Adipocyte (in vitro differentiated cells): ENCODE measurements around the gene COL6A3.

Experiments
- DNase-seq: peaks from one replicate; pipeline ENCODE4 v3.0.0-alpha.2; 2015; ENCODE audit warnings: low read depth
- H3K27me3 ChIP-seq: replicated peaks from 2 replicates; pipeline ENCODE4 v1.7.0; 2013; ENCODE audit warnings: mild to moderate bottlenecking, low read length, moderate library complexity; ENCODE audit not compliant: control insufficient read depth, insufficient read depth
- H3K36me3 ChIP-seq: 2 replicates; pipeline ENCODE4 v1.7.0; 2013; ENCODE audit warnings: low read length, mild to moderate bottlenecking, moderate library complexity; ENCODE audit not compliant: control insufficient read depth, insufficient read depth, severe bottlenecking
- H3K4me1 ChIP-seq: 2 replicates; pipeline ENCODE4 v1.7.0; 2013; ENCODE audit warnings: mild to moderate bottlenecking, low read length, moderate library complexity; ENCODE audit not compliant: control insufficient read depth, insufficient read depth
- H3K4me3 ChIP-seq: 2 replicates; pipeline ENCODE4 v1.7.0; 2013; ENCODE audit warnings: mild to moderate bottlenecking, low read length, moderate library complexity
- H3K9ac ChIP-seq: 2 replicates; pipeline ENCODE4 v1.7.0; 2013; ENCODE audit warnings: mild to moderate bottlenecking, low read length, moderate library complexity
- H3K9me3 ChIP-seq: 2 replicates; pipeline ENCODE4 v1.7.0; 2013; ENCODE audit warnings: mild to moderate bottlenecking, low read length, moderate library complexity; ENCODE audit not compliant: control insufficient read depth

Gene COL6A3

DNA sequence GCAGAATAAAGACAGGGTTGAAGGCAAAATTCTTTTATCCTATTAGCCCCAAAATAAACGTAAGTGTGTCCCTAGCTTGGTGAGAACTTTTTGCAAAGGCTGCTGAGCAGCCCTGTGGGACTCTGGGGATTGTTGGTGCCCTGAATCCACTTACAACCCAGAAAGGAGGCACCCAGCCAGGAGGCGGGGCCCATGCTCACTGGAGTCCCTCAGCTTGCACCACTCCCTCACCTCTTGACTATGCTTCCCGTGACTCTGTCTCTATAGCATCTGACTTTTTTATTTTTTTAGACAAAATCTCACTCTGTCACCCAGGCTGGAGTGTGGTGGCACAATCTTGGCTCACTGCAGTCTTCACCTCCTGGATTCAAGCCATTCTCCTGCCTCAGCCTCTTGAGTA lies 15.8 kb upstream of the COL6A3 start:
- no peak overlapping the region for H3K9ac ChIP-seq
- H3K4me3 ChIP-seq: no peak overlapping the region
- H3K4me1 ChIP-seq: peaks cover 26% of the 10 kb centered on the region
- no peaks in the 10 kb centered on the region for H3K27me3 ChIP-seq
- no peaks in the 10 kb centered on the region for H3K9me3 ChIP-seq
- no peak for DNase-seq
- no peaks in the 10 kb centered on the region for H3K36me3 ChIP-seq

DNA sequence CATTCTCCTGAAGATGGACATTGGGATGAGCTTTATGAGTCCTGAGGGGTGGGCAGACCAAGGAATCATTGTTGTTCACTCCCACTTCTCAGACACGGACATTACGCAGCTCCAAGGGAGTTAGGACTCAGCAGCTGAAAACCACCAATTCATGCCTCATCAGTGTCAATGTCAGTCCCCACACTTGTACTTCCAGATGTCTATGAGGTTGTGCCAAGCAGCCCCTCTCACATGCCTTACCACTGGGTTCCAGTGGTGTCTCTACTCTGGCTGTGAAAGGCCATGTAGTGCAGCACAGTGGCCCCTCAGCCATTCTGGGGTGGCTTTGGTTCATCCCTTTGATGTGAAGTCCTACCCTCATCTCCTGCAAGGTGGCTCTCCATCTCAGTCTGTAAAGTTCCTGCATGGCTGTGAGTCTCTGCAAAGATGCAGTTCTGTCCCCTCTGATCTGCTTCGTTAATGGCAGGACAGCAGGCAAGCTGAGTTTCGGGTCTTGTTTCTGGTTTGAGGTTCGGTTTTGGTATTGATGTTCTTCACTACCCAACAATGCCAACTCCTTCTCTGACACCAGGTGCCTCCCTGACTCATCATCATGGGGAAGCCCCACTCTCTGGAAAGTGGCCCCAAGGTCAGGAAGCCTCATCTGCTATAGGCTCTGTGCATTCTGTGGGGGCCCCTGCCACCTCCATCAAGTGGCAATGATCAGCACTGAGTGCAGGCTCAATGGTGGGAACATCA lies 14.0 kb upstream of the COL6A3 start:
- Histone ChIP-seq H3K4me1 (peaks cover 14% of the 10 kb centered on the region), H3K27me3 (no peaks in the 10 kb centered on the region), H3K9me3 (no peaks in the 10 kb centered on the region), H3K9ac (no peak overlapping the region), H3K36me3 (no peaks in the 10 kb centered on the region), H3K4me3 (no peak overlapping the region)
- no peak for DNase-seq

DNA sequence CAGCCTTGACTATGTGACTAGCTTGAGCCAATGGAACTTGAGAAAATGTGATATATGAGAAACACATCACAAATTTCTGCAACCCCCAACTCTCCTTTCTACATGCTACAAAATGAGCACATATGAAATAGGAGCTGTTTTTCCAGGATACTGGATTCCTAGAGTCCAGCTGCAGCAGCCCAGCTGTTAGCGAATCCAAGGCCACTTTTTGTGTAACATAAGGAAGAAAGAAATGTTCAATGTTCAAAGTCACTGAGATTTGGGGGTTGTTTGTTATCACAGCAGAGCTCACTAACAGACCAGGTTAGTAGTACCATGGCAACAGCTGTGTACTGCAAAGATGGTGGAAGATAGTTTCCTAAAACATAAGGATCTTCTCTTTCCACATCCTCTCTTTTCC lies 12.6 kb upstream of the COL6A3 start:
- no peak overlapping the region for H3K4me3 ChIP-seq
- peaks cover 5% of the 10 kb centered on the region for H3K4me1 ChIP-seq
- no peaks in the 10 kb centered on the region for H3K27me3 ChIP-seq
- H3K36me3 ChIP-seq: no peaks in the 10 kb centered on the region
- no peak for DNase-seq
- no peaks in the 10 kb centered on the region for H3K9me3 ChIP-seq
- no peak overlapping the region for H3K9ac ChIP-seq

DNA sequence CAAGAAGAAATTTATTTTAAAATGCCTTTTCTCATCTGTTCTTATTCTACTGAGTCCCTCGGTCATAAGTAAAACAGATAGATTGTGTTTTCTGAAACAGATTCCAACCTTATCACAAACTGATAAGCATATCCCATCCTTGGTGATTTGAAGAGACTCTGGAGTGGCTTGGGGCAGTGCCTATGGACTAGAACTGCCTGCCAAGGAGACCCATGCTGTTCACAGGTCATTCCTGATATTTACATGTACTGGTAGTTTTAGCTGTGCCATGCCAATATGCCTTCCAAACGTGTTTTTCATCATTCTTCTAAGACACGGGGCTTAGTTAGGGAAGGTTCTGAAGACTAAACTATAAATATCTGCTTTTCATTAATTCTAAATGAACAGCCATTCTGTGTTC lies 11.4 kb upstream of the COL6A3 start:
- Histone ChIP-seq H3K9me3 (no peaks in the 10 kb centered on the region), H3K4me1 (peaks cover 10% of the 10 kb centered on the region), H3K4me3 (no peak overlapping the region), H3K9ac (no peak overlapping the region), H3K27me3 (no peaks in the 10 kb centered on the region), H3K36me3 (no peaks in the 10 kb centered on the region)
- DNase-seq: no peak

DNA sequence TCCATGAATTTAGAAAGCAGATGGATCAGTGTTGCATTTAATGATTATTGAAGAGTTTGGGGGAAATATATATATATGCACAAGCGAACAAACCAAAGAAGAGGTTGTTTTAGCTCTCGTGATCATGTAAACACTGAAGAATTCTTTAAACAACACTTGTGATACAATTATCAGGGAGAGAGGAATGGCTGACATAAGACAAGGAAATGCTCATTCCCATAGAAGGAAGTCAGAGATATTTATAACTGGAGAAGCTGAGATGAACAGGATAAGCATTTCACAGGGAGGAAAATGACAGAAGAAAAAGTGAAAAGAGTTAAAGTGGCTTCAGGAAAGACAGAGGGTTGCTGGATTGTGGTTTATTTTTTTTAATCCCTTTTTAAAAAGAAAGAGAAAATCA lies 10.6 kb upstream of the COL6A3 start:
- Histone ChIP-seq H3K4me1 (peaks cover 10% of the 10 kb centered on the region), H3K9me3 (no peaks in the 10 kb centered on the region), H3K27me3 (no peaks in the 10 kb centered on the region), H3K9ac (no peak overlapping the region), H3K36me3 (no peaks in the 10 kb centered on the region), H3K4me3 (no peak overlapping the region)
- no peak for DNase-seq

DNA sequence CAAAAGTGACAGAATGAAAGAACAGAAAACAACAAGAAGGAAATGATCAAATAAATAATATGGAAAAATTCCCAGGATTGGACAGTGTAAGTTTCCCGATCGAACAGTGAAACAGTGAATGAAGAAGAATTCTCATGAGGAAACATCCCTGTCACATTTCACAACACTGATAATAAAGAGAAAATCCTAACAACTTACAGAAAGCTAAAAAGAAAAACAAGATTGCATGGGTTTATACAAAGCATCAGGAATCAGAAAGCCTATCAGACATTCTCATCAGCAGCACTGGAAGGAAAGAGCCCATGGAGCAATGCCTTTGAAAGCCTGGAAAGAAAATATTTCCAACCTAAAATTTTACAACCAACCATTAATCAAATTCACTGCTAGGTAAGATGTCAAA lies 9.9 kb upstream of the COL6A3 start:
- no peaks in the 10 kb centered on the region for H3K9me3 ChIP-seq
- no peaks in the 10 kb centered on the region for H3K36me3 ChIP-seq
- H3K4me3 ChIP-seq: no peak overlapping the region
- no peaks in the 10 kb centered on the region for H3K27me3 ChIP-seq
- DNase-seq: no peak
- H3K4me1 ChIP-seq: peaks cover 10% of the 10 kb centered on the region
- no peak overlapping the region for H3K9ac ChIP-seq

DNA sequence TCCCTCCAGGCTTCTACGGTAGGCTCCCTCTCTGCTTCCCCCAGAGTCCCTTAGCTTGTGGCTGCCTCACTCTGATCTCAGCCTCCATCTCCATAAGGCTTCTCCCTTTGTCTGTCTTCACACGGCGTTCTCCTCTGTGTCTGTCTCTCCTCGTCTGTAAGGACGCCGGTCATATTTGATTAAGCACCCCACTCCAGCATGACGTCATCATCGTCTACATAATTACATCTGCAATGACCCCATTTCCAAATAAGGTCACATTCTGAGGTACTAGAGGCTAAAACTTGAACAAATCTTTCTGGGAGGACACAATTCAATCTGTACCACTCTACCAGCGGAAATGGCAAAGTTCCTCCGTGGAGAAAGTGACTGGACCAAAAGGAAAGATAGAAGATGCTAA lies 8.3 kb upstream of the COL6A3 start:
- peak overlapping the region; percentile 68 for H3K9ac ChIP-seq
- no peaks in the 10 kb centered on the region for H3K27me3 ChIP-seq
- no peaks in the 10 kb centered on the region for H3K36me3 ChIP-seq

DNA sequence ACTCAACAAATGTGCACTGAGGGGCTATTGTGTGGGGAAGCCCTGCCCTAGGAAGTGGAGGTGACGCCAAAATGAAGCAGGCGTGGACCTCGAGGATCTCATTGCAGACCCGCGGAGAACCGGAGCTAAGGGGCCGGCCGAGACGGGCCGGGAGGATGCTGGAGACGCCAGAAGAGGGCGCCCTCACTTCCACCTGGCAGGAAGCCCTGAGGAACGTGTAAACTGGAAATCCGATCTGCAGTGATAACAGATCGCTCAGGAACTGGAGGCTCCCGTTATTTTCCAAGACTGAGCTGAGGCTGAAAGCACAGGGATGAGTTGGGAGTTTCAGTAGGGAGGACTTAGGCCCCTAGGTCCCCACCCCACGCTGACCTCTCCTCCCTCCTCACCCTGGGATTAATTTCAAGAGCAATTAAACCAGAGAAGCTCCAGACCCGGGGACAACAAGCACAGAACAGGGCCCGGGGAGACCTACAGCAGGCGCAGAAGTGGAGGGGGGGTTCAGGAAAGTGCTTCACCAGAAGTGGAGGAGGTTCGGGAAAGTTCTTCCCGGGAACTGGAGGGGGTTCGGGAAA lies 7.7 kb upstream of the COL6A3 start:
- Histone ChIP-seq H3K27me3 (no peaks in the 10 kb centered on the region), H3K4me3 (peak overlapping the region; percentile 51), H3K36me3 (no peaks in the 10 kb centered on the region), H3K9me3 (no peaks in the 10 kb centered on the region), H3K9ac (peak overlapping the region; percentile 68), H3K4me1 (peaks cover 14% of the 10 kb centered on the region)
- DNase-seq: peak; percentile 89

More for the DNA sequence above, 8.3 kb upstream of the COL6A3 start:
- Histone ChIP-seq H3K9me3 (no peaks in the 10 kb centered on the region), H3K4me3 (no peak overlapping the region), H3K4me1 (peaks cover 14% of the 10 kb centered on the region)
- no peak for DNase-seq

DNA sequence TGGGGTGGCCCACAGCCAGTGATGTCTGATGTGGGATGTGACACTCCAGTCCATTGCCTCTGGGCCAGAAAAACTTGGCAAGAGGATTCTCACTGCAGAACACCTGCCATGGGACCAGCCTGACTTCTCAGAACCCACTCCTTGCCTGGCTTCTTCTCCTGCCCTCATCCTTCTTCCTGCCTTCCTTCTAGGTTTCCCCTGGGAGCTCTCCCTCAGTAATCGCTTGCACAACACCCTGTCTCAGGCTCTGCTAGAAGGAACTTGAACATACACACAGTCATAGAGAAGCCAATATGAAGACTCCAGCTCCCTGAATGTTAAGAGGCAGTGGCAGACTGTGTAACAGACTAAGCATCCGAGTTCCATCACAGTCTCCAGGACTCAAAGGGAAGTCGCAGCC lies 4.3 kb upstream of the COL6A3 start:
- peaks cover 19% of the 10 kb centered on the region for H3K4me1 ChIP-seq

DNA sequence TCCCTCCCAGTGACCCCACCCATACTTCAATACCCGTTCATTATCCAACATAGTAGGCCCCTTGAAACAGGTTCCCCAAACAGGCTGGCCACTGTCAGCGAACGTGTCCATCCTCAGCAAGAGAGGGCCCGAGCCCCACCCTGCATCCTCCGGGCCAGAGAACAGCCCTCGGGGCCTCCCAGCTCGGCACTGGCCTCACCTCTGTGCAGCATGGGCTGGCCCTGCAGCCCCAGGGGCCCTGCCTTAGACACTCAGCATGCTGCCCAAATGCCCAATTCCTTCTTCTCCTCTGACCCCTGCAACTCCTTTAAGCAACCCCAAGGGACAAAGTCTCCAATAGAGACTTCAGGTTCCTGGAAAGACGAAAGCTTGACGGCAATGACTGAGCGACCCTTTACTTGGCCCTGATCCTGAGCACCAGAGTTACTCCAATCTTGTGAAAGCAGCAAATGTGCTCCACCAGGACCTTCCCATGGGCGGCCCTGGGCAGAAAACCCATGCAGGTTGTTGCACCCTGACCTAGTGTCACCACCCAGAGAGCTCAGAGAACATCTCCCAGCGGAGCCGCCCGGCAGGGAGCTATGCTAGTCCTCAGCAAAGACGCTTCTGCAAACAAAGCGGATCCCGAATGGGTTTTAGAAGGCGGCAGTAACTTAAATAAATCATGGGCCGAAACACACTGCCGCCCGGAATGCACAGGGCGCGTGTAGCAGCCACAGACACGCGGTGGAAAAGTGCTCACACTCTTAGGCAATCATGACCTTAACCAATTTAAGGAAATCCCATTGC lies 782 bp downstream of the COL6A3 start:
- Histone ChIP-seq H3K4me1 (peaks cover 38% of the 10 kb centered on the region), H3K4me3 (peak overlapping the region; percentile 88), H3K9ac (peak overlapping the region; percentile 98), H3K36me3 (no peaks in the 10 kb centered on the region), H3K9me3 (no peaks in the 10 kb centered on the region), H3K27me3 (no peaks in the 10 kb centered on the region)
- peak; percentile 75 for DNase-seq

More for the DNA sequence above, 4.3 kb upstream of the COL6A3 start:
- Histone ChIP-seq H3K4me3 (no peak overlapping the region), H3K36me3 (no peaks in the 10 kb centered on the region), H3K27me3 (no peaks in the 10 kb centered on the region), H3K9me3 (no peaks in the 10 kb centered on the region), H3K9ac (no peak overlapping the region)
- peak; percentile 47 for DNase-seq

DNA sequence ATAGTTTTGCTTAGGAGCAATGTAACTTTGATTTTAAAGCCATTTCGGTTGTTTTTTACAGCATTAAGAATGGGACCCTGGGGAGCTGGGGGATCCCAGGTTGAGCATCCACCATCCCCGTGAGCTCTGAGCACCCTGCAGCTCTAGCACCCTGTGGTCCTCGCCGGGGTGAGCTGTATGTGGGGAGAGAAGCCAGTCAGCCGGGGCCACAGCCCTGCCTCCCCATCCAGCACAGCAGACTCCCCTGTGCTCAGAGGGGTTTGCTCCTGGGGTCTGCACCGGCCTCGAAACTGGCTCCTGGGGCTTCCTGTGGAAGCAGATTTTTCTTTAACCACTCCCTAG lies 1.3 kb downstream of the COL6A3 start:
- no peaks in the 10 kb centered on the region for H3K36me3 ChIP-seq
- H3K4me3 ChIP-seq: peak overlapping the region; percentile 88
- H3K4me1 ChIP-seq: peaks cover 44% of the 10 kb centered on the region
- H3K9me3 ChIP-seq: no peaks in the 10 kb centered on the region
- no peaks in the 10 kb centered on the region for H3K27me3 ChIP-seq
- DNase-seq: peak; percentile 33
- H3K9ac ChIP-seq: peak overlapping the region; percentile 98
